ENCODE data around the gene ACTN2.

The ACTN2 gene

DNA sequence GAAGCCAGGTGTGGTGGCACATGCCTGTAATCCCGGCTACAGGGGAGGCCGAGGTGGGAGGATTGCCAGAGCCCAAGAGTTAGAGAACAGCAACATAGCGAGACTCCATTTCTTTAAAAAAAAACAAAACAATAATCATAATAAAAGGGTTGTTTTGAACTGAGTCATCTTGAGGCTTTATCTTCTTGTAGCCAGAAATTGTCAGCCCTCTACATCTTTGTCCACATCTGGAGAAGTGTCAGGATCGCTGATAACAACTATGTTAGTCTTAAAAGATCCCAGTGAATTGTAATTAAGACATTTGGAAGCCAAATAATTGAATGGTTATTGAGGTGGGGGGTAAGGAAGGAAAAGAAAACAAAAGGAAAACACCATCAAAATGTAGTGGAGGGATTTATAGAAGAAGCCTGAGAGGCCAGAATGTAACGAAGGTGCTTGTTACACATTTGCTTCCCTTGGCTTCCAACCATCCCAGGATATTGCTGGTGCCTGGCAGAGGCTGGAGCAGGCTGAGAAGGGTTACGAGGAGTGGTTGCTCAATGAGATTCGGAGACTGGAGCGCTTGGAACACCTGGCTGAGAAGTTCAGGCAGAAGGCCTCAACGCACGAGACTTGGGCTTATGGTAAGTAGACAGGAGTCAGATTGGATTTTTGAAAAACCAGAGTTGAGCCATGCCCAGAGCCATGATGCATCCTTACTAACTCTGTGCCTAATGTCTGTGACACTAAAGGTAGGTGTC lies 56.3 kb downstream of the ACTN2 start:
- DNase-seq (ENCODE audit: low spot score) = no peak

DNA sequence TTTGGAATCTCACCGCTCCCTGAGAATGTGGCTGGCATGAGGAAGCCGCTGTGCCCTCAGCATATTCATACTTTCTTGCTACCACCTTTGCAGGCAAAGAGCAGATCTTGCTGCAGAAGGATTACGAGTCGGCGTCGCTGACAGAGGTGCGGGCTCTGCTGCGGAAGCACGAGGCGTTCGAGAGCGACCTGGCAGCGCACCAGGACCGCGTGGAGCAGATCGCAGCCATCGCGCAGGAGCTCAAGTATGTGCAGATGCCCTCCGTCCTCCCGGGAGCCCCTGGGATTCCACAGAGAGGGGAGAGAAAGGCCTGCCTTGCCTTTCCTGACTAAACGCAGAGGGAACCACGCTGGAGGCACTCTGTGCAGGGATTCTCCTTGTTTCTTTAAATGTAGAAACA lies 58.2 kb downstream of the ACTN2 start:
- DNase-seq (ENCODE audit: low spot score) = no peak

DNA sequence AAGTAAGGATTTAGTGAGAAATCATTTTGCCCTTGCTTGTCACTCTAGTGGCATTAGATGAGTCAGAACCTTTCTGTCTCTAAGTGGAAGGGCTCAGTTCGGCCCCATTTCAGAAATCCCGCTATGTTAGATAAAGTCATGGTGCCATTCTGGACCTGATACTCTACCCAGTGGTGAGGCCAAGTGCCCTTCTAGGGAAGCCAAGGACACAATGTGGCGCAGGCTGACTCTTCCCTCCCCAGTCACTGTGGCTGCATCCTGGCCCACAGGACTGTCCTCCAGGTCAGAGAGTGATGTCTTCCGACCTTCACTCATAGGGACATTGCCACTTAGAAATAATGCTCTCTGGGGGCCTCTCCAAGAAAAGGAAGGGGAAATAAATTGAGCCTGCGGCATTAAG lies 60.5 kb downstream of the ACTN2 start:
- DNase-seq (ENCODE audit: low spot score) = no peak

- no peak for DNase-seq (ENCODE audit: low spot score)
These were observed 61.1 kb downstream of the ACTN2 start for GRCh38 chr1:236747311-236747985.

GRCh38 chr1:236748268-236748870 lies 62.1 kb downstream of the ACTN2 start:
- DNase-seq (ENCODE audit: low spot score) = no peak

GRCh38 chr1:236750928-236751327 lies 64.6 kb downstream of the ACTN2 start:
- DNase-seq (ENCODE audit: low spot score) = no peak

- no peak for DNase-seq (ENCODE audit: low spot score)
These were observed 65.1 kb downstream of the ACTN2 start for GRCh38 chr1:236751385-236751784.

GRCh38 chr1:236751935-236752334 lies 65.6 kb downstream of the ACTN2 start:
- DNase-seq (ENCODE audit: low spot score) = no peak

DNA sequence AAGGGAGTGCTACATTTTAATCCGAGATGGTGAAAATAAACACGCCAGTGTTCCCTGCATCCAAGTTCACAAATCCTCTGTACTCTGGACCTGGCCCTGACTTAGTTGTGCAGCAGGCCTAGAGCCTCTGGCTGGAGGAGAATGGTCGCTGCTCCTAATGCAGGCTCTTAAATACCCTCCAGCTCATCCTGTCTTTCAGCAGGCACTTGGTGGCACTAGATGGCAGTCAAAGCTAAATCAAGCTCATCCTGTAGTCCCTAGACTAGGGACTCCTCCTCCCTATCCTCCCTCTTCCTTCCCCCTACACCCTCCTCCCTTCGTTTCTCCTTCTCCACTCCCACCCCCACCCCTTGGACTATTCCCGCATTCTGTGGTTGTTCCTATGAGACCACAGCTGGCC lies 67.2 kb downstream of the ACTN2 start:
- DNase-seq (ENCODE audit: low spot score) = peak; percentile 72

GRCh38 chr1:236753964-236754363 lies 67.7 kb downstream of the ACTN2 start:
- DNase-seq (ENCODE audit: low spot score) = no peak

DNA sequence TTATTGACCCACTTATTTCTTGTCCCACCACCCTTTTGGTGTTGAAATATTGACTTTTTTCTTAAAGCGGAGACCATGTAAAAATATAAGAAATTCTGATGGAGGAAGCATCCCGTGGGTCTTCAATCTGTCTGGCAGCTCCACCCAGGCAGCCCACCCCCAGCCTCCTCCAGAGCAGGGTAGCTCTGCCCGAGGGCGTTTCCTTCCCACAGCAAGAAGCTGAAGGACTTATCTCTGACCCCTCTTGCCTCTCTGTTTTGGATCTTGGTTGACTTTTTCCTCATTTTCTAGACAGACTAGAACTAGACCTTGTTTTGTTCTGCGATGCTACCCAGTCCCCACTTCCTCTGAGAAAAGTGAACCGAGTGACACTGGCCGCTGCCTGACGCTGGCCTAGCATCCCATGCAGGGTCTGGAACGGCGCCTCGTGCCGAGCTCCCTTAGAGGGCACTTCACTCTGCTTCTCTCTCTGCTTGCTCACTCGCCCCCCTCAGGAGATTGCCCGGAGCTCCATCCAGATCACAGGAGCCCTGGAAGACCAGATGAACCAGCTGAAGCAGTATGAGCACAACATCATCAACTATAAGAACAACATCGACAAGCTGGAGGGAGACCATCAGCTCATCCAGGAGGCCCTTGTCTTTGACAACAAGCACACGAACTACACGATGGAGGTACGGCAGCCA lies 68.4 kb downstream of the ACTN2 start:
- DNase-seq (ENCODE audit: low spot score) = no peak

GRCh38 chr1:236757640-236758039 lies 71.3 kb downstream of the ACTN2 start:
- DNase-seq (ENCODE audit: low spot score) = no peak

GRCh38 chr1:236759252-236759859 lies 73.1 kb downstream of the ACTN2 start:
- DNase-seq (ENCODE audit: low spot score) = peak; percentile 47

DNA sequence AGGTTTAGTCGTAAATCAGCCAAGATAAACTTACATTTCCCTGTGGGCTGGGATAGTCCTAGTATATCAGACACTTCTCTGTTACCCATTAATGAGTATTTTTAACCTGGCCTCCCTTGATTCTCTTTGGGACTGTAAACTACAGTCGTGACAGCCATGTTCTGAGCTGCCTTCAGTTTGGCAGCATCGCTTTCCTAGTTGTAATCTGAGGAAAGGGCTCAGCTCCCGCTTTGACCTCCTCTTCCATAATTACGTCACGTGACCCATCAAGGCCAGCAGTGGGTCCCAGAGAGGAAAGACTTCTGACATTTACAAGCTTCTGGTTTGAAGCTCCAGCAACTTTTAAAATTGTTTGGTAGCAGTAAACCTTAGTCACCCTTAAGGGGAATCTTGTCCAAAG lies 74.2 kb downstream of the ACTN2 start:
- no peak for DNase-seq (ENCODE audit: low spot score)

DNA sequence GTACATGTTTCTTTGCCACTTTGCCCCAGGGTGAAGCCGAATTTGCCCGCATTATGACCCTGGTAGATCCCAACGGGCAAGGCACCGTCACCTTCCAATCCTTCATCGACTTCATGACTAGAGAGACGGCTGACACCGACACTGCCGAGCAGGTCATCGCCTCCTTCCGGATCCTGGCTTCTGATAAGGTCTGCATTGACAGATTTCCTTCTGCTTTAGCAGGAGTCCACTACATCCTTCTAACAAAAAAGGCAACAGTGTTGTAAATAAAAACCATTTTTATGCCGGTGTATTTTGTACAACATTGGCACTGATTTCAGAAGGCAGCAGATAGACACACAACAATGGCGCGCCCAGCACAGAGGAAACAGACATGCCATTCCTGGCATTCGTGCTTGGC lies 74.7 kb downstream of the ACTN2 start:
- no peak for DNase-seq (ENCODE audit: low spot score)

GRCh38 chr1:236761397-236762132 lies 75.3 kb downstream of the ACTN2 start:
- no peak for DNase-seq (ENCODE audit: low spot score)

- no peak for DNase-seq (ENCODE audit: low spot score)
These were observed 76.1 kb downstream of the ACTN2 start for GRCh38 chr1:236762410-236762809.

DNA sequence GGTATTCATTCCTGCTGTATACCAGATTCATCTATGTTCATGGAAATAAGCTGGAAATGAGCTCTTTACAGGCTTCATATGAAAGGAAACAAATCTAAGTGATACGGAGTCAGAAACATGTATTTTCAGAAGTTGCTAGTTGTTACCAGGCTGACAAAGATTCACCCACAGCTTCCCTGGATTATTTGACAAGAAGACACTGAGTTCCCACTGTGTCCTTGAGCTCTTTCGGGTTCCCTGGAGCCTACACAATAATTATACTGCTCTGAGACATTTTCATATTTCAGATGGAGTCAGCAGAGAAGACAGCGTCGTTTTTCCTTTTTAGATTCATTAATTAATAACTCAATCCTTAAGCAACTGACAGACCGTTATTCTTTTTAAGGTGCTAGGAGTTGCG lies 79.5 kb downstream of the ACTN2 start:
- no peak for DNase-seq (ENCODE audit: low spot score)

GRCh38 chr1:236766506-236766905 lies 80.2 kb downstream of the ACTN2 start:
- DNase-seq (ENCODE audit: low spot score) = no peak

DNA sequence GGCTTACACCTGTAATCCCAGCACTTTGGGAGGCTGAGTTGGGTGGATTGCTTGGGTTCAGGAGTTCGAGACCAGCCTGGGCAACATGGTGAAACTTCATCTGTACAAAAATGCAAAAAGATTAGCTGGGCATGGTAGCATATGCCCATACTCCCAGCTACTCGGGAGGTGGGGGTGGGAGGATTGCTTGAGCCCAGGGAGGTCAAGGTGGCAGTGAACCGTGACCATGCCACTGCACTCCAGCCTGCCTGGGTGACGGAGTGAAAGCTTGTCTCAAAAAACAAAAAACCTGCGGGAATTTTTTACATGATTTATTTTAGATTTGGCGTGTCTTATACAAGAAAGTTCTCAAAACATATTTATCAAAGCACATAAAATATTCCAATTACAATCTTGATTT lies 81.0 kb downstream of the ACTN2 start:
- DNase-seq (ENCODE audit: low spot score) = no peak

DNA sequence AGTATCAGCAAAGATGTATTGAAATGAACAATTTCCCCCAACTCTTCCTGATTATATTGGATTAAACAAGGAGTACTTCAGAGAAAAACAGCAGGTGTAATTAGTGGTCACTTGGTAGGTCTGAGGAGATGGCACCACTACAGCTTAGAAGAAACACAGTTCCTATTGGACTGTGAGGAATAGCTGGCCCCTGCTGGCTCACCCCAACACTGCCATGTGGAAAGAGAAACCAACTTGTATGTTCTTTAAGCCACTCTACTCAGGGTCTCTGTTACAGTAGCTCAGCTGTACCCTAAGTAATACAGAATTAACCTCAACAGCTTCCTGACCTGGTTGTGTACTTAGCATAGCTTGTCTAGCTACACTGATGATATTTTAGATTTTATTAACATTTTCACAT lies 82.3 kb downstream of the ACTN2 start:
- DNase-seq (ENCODE audit: low spot score) = no peak

- no peak for DNase-seq (ENCODE audit: low spot score)
These were observed 87.6 kb downstream of the ACTN2 start for GRCh38 chr1:236773919-236774318.

Measured in cerebellar cortex (tissue), 1 donor.